Measurements from ENCODE around the gene MRTFA. TPM values are rescaled to one million over a fixed set of nuclear protein-coding genes. Genes with fewer than 3 reads are reported as not detected.

Gene MRTFA
- total RNA-seq, 1 donor from 2014 or later: 64.2 TPM

GRCh38 chr22:40410731-40411505, 225.6 kb downstream of the MRTFA start:
- DNase-seq (ENCODE audit: low spot score): no peak

GRCh38 chr22:40410272-40410671, 226.2 kb downstream of the MRTFA start:
- DNase-seq (ENCODE audit: low spot score): no peak

- DNase-seq (ENCODE audit: low spot score): no peak
Observed at GRCh38 chr22:40409613-40410113, 226.9 kb downstream of the MRTFA start.

GRCh38 chr22:40408718-40409612, 227.6 kb downstream of the MRTFA start:
- no peak for DNase-seq (ENCODE audit: low spot score)

GRCh38 chr22:40407831-40408717, 228.4 kb downstream of the MRTFA start:
- DNase-seq (ENCODE audit: low spot score): no peak

GRCh38 chr22:40407021-40407761, 229.3 kb downstream of the MRTFA start:
- no peak for DNase-seq (ENCODE audit: low spot score)

GRCh38 chr22:40406063-40406890, 230.2 kb downstream of the MRTFA start:
- DNase-seq (ENCODE audit: low spot score): no peak

- DNase-seq (ENCODE audit: low spot score): no peak
Observed at GRCh38 chr22:40405178-40406062, 231.1 kb downstream of the MRTFA start.

- no peak for DNase-seq (ENCODE audit: low spot score)
Observed at GRCh38 chr22:40404251-40405177, 232.0 kb downstream of the MRTFA start.

- DNase-seq (ENCODE audit: low spot score): no peak
Observed at GRCh38 chr22:40403651-40404050, 232.9 kb downstream of the MRTFA start.

GRCh38 chr22:40403141-40403540, 233.4 kb downstream of the MRTFA start:
- DNase-seq (ENCODE audit: low spot score): no peak

GRCh38 chr22:40401981-40402406, 234.5 kb downstream of the MRTFA start:
- DNase-seq (ENCODE audit: low spot score): no peak

- no peak for DNase-seq (ENCODE audit: low spot score)
Observed at GRCh38 chr22:40401532-40401931, 235.0 kb downstream of the MRTFA start.

- DNase-seq (ENCODE audit: low spot score): no peak
Observed at GRCh38 chr22:40400159-40400558, 236.4 kb downstream of the MRTFA start.

GRCh38 chr22:40399621-40400020, 236.9 kb downstream of the MRTFA start:
- DNase-seq (ENCODE audit: low spot score): no peak

GRCh38 chr22:40397396-40397795, 239.1 kb downstream of the MRTFA start:
- no peak for DNase-seq (ENCODE audit: low spot score)

GRCh38 chr22:40396882-40397281, 239.6 kb downstream of the MRTFA start:
- peak; percentile 82 for DNase-seq (ENCODE audit: low spot score)

GRCh38 chr22:40395607-40396006, 240.9 kb downstream of the MRTFA start:
- no peak for DNase-seq (ENCODE audit: low spot score)
